ENCODE results near the gene PFAS.
"Not testable (repeated sequence)": the region's sequence is repeated elsewhere in the genome, so short reads cannot be mapped to it uniquely, and the experiment has no call there.

PFAS gene

DNA sequence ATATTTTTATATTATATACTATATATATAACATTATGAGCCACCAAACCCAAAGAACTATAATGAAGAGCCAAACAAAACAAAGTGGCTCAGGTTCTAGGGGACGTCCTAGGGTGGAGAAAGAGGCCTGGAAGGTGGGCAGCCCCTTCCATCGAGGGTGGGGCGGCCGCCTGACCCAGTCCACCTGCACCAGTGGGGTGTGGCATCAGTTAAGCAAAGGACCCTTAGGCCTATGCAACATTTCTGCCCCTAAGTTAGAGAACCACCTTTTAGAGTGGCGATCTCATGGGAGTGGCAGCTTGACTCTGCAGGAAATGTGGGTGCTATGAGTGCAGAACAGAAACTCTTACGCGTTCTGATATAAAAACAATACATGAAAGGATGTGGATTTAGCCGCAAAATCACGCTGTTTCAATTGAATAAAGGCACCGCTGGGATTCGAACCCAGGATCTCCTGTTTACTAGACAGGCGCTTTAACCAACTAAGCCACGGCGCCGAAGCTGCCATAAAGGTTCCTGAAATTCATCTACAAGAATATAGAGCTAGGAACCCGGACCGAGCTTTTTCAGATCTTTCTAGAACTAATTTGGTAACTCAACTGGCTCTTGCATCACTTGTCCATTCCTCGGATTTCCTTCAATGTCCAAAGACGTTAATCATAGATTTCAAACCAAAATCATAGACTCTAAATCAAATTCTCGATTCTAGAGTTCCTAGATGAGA, 23.1 kb upstream of the PFAS start:
- peak; percentile 58 for DNase-seq

DNA sequence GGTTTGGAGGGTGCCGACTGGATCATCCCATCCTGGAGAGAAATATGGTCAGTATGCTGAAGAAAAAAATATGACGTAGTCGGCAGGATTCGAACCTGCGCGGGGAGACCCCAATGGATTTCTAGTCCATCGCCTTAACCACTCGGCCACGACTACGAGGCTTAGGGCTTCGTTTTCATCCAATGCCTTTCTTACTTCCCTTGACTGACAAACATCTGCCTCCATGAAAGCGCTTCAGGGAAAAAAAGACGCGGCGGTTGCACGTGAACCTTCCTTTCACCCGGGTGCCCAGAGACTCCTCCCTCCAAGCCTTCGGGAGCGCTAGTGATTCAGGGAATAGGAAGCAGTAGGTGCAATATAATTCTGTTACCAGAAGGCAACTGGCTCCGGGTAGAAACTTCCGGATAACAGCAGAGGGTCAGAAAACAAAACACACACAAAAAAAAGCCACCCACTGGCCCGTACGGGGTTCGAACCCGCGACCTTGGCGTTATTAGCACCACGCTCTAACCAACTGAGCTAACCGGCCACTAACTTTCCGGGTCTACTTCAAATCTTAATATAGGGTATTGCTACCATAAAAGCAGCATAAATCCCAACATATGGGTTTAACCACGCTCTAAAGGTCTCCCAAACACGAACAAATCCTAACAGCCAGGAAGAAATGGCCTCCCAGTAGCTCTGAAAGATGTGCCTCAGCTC, 22.4 kb upstream of the PFAS start:
- peak; percentile 43 for DNase-seq

DNA sequence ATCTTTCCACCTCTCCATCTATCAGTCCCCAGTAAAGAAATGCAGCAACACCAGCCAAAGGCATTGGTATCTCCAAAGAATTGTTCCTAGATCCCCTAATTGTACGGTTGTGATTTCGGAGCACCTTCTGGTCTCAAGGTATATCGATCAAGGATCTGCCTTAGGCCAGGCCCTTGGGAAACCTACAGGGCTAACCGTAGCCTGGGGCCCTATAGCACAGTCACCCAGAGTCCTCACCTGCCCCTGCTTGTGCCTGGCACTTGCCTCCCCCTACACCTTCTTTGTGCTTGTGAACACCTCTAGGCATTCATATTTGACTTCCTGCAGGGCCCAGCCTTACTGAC, 21.9 kb upstream of the PFAS start:
- no peak for DNase-seq

DNA sequence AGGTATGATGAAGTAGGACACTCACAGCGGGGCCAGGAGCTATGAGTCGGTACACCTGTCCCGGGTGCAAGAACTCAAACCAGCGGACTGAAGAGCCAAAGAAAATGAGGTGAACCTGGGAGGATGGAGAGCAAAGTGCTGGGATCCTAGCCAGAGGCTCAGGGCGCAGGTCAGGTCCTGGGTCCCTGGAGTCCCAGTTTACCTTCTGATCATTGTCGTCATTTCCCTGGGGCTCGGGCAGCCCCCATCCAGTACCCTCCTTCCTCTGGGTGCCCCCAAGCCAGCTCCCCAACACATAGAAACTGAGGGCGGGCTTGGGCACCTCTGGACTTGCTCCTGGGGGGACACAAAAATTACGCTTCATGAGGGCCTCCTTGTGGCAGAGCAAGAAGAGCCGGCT, 17.4 kb upstream of the PFAS start:
- no peak for DNase-seq

DNA sequence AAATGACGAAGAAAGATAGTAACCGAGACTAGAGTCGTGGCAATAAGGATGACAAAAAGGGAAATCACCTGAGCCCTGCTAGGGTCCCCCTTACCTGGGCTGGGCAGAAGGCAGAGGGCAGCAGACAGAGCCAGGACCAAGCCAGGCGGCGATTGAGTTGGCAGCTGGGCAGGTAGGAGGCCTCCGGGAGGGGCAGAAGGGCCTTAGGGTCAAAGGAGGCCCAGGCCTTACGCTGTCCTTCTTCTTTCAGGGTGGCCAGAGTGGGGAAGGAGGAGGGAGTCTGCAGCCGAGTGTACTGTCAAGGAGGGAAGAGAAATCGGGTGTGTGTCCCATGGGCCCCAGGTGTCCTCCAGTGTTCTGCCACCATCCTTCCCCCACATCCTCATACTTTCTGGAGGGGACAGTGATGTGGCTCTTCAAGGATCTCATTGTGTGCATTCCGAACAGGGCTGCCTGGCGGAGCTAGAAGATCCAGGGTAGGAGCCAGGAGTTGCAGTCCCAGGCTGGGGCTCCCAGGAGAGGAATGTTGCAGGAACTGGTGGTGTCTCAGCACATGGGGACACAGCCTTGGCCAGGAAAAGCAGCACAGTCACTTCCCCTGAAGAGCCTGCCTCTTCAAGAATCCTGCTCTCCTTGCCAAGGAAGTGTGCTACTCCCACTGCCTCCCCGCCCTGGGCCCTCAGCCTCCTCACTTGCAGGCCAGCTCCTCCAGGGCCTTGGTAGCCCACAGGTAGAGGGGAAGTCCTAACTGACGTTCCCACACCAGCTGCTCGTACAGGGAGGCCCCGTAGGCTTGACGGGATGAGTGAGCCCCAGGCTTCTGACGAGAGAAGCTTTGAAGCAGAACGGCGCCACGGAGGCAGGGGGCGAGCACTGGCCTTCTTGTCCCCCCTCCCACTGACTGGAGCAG, 14.5 kb upstream of the PFAS start:
- DNase-seq = no peak

DNA sequence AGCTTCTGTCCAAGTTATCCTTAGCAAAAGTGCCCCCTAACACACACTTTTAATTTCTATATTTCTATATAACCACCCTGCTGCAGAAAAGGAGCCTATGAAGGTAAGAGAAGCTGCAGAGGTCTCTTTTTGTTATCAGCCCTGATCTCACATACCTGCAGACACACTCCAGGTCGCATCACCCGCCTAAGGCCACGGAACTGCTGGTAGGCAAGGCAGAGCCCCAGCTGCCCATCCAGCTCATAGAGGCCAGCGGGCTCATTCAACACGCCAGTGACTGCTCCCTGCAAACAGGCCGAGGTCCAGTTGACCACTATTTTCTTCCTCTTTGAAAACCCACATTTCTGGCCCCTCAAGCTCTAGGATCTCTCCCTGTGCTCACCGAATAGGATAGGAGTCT, 13.4 kb upstream of the PFAS start:
- no peak for DNase-seq

DNA sequence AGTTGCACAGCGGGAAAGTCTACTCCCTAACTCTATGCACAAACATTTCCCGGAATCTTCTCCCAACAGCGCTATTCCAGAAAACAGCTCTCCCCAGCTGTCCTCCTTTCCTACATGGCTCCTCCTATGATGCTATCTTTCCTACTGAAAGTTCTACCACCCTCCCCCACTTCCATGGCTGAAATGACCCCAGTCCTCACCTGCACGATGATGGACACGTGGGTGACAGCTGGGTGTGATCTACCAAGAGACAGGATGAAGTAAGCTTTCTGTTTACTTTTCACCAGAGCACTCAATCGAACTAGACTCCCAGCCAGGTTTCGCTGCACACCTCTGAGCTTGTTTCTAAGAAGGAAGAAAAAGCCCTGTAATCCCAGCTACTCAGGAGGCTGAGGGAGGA, 11.9 kb upstream of the PFAS start:
- peak; percentile 99 for DNase-seq

DNA sequence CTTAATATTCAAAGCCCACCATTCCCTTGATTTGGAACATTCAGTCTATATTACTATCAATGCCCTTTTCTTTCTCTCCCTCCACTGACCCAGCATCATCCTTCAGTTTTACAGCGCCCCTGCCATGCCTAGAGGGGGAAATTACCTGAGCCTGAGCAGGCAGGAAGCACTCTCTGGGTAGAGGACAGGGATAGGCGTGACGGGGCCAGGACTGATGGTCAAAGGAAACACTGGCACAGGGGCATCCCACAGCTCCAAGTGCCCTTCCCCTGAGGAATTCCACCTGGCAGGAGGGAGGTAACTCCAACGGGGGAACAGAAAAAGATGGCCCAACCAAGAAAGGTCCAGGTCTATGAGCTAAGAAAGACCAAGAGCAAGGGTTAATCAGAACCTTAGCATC, 11.2 kb upstream of the PFAS start:
- DNase-seq = peak; percentile 53

DNA sequence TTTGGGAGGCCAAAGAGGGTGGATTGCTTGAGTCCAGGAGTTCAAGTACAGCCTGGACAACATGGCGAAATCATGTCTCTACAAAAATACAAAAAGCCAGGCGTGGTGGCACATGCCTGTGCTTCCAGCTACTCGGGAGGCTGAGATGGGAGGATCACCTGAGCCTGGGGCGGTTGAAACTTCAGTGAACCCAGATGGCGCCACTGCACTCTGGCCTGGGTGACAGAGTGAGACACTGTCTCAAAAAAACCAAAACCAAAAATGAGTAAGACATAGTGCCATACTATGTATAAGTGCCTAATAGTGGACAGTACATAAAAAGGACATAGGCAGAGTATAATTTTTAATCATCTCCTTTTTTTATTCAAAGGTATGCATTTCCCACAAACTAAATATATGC, 5.3 kb upstream of the PFAS start:
- no peak for DNase-seq

DNA sequence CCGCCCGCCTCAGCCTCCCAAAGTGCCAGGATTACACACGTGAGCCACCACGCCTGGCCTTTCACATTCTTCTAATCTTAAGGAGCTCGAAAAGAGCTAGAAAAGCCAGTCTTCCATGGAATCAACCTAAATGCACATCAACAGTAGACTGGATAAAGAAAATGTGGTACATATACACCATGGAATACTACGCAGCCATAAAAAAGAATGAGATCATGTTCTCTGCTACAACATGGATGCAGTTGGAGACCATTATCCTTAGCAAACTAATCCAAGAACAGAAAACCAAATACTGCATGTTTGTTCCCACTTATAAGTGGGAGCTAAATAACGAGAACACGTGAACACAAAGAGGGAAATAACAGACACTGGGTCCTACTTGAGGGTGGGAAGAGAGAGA, 4.3 kb upstream of the PFAS start:
- DNase-seq = no peak

DNA sequence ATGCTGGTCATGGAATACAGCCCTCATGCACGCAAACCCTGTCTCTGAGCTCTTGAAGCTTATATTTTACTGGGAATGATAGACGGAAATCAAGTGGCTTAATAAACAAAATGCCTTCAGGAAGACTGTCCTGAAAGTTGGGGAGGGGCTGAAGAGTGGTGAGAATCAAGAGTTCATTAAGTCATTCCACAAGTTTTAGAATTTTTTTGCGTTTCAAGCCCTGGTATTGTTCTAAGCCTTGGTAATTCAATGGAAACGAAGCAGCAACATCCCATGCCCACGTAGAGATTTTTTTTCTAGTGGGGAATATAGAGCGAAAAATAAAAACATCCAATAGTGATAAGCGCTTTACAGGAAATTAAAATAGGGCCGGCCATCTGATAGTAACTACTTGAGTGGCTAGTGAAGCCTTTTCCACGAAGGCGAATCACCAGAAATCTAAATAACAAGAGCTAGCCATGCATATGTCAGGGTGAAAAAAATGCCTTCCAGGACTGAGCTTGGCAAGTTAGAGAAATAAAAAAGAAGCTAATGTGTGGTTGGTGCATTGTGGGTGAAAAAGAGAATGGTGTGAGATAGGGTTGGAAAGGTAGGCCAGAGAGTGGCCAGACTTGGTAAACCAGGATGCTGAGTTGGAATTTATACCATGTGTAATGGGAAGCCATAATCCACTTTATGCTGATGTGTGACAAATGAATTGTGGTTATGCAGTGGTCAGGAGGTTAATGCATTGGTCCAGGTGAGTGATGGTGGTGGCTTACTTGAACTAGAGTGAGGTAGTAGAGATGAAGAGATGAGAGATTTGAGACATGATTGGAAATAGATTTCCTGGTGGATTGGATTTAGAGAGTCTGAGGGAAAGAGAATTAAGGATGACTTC, 772 bp downstream of the PFAS start:
- peak; percentile 55 for DNase-seq

DNA sequence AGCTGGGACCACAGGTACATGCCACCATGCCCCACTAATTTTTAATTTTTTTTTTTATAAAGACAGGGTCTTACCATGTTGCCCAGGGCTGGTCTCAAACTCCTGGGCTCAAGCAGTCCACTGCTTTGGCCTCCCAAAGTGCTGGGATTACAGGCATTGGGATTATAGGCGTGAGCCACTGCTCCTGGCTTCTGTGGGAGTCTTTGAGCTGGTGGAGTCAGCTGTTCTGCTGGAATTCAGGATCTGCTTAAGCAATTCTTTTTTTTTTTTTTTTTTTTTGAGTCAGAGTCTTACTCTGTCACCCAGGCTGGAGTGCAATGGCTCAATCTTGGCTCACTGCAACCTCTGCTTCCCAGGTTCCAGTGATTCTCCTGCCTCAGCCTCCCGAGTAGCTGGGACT, 2.3 kb downstream of the PFAS start:
- not testable (repeated sequence) for DNase-seq

DNA sequence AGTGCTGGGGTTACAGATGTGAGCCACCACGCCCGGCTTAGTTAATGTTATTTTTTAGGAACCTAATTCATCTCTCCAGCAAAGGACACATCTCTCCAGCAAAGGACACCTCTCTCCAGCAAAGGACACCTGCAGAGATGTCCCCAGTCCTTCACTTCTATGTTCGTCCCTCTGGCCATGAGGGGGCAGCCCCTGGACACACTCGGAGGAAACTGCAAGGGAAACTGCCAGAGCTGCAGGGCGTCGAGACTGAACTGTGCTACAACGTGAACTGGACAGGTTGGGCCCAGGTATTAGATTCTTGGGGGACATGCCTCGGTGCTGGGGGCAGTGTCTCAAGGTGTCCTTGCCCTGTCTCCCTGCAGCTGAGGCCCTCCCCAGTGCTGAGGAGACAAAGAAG, 4.7 kb downstream of the PFAS start:
- DNase-seq = no peak

DNA sequence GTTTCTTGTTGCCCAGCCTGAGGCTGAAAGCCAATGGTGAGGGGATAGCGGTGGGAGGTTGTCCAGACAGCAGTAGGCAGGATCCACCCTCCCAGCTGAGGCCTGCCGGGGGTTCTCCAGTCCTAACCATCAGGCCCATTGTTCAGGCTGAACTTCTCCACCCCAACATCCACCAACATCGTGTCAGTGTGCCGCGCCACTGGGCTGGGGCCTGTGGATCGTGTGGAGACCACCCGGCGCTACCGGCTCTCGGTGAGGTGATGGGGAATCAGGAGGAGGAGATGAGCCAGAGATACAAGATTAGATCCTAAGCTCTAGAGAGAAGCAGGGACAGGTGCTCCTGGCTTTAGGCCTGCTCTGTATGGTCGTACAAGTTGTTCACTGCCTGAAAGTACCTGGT, 5.8 kb downstream of the PFAS start:
- DNase-seq = no peak

DNA sequence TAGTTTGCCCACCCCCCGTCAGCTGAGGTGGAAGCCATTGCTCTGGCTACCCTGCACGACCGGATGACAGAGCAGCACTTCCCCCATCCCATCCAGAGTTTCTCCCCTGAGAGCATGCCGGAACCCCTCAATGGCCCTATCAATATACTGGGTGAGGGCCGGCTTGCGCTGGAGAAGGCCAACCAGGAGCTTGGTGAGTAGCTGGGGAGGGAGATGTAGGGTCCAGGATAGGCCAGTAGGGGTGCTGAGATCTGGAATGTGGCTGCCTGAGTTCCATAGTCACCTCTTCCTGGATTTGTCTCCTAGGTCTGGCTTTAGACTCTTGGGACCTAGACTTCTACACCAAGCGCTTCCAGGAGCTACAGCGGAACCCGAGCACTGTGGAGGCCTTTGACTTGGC, 6.4 kb downstream of the PFAS start:
- peak; percentile 24 for DNase-seq

DNA sequence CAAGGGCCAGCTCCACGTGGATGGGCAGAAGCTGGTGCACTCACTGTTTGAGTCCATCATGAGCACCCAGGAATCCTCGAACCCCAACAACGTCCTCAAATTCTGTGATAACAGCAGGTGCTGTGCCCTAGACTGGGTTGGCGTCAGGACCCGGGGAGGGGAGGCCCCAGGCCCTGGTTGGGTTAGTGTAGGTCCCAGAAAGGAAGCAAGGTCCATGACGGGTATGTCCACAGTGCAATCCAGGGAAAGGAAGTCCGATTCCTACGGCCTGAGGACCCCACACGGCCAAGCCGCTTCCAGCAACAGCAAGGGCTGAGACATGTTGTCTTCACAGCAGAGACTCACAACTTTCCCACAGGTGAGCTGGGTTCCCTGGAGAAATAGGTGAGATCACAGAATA, 7.2 kb downstream of the PFAS start:
- DNase-seq = no peak

DNA sequence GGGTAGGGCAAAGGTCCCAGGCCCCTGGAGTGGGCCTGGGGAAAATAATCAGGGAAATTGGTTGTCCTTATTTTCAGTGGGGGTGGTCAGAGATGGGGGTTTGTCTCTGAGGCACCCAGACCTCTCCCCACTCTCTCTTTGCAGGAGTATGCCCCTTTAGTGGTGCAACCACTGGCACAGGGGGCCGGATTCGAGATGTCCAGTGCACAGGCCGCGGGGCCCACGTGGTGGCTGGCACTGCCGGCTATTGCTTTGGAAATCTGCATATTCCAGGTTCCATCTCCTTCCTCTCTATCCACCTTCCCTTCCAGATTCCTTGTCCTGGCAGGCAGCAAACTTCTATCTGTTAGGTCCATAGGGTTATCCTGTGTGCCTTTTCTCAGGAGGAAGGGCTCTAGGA, 7.6 kb downstream of the PFAS start:
- no peak for DNase-seq

DNA sequence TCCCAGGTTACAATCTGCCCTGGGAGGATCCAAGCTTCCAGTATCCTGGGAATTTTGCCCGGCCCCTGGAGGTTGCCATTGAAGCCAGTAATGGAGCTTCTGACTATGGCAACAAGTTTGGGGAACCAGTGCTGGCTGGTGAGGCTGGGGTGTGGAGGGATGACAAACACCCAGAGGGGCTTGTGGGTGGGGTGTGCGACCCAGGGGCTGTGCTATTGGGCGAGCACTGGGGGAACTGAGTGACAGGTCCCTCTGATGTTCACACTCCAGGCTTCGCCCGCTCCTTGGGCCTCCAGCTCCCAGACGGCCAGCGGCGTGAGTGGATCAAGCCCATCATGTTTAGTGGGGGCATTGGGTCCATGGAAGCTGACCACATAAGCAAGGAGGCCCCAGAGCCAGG, 8.7 kb downstream of the PFAS start:
- DNase-seq = no peak

DNA sequence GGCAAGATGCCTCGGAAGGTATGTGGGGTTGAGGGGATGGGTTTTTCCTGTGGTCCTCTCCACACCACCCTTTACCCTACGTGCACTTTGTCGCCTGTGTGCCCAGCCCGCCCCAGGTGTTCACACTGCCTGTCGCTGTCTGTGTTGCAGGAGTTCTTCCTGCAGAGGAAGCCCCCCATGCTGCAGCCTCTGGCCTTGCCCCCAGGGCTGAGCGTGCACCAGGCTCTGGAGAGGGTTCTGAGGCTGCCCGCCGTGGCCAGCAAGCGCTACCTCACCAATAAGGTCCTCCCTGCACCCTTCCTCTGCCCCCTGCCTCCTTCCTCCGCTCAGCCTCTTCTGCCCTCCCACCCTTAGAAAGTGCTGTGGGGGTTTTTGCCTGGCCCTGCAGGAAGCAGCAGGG, 15.2 kb downstream of the PFAS start:
- DNase-seq = no peak

DNA sequence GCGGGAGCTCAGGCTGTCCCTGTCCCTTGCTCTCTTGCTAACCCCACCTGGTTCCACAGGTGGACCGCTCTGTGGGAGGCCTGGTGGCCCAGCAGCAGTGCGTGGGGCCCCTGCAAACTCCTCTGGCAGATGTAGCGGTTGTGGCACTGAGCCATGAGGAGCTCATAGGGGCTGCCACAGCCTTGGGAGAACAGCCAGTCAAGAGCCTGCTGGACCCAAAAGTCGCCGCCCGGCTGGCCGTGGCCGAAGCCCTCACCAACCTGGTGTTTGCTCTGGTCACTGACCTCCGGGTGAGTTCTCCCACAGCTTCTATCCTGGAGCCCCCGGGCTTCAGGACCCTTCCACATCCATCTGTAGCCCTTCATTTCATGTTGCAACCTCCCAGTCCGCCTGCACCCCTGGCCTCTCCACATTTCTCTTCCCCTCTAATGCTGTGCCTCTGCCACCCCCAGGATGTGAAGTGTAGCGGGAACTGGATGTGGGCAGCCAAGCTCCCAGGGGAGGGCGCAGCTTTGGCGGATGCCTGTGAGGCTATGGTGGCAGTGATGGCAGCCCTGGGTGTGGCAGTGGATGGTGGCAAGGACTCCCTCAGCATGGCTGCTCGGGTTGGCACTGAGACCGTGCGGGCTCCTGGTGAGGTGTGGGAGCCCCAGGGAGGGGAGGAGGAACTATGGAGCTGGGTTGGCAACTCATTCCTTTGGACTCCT, 15.9 kb downstream of the PFAS start:
- DNase-seq = no peak

DNA sequence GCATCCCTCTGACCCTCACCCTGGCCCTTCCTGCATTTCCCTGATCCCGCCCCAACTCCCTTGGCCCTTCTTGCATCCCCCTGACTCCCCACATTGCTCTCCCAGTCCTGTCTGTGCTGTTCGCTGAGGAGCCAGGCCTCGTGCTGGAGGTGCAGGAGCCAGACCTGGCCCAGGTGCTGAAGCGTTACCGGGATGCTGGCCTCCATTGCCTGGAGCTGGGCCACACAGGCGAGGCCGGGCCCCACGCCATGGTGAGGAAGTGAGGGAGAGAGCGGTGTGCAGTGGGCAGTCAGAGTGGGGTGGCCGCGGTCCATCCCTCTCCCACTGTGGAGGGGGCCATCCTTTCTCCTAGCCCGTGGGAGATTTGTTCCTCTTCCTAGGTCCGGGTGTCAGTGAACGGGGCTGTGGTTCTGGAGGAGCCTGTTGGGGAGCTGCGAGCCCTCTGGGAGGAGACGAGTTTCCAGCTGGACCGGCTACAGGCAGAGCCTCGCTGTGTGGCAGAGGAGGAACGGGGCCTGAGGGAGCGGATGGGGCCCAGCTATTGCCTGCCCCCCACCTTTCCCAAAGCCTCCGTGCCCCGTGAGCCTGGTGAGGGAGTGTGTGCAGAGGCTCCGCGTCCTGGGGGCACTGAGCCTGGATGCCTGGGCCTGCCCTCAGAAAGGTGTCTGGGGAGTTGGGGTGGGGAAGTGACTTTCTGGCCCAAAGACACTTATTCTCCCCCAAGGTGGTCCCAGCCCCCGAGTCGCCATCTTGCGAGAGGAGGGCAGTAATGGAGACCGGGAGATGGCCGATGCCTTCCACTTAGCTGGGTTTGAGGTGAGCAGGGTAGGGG, 17.8 kb downstream of the PFAS start:
- no peak for DNase-seq
